ENCODE results near the gene CFAP52. TPM values are rescaled to one million over a fixed set of nuclear protein-coding genes. Genes with fewer than 3 reads are reported as not detected.
"Not testable (repeated sequence)": the region's sequence is repeated elsewhere in the genome, so short reads cannot be mapped to it uniquely, and the experiment has no call there.

Gene CFAP52
- total RNA-seq, 1 experiment from 2014 or later, result not detected

DNA sequence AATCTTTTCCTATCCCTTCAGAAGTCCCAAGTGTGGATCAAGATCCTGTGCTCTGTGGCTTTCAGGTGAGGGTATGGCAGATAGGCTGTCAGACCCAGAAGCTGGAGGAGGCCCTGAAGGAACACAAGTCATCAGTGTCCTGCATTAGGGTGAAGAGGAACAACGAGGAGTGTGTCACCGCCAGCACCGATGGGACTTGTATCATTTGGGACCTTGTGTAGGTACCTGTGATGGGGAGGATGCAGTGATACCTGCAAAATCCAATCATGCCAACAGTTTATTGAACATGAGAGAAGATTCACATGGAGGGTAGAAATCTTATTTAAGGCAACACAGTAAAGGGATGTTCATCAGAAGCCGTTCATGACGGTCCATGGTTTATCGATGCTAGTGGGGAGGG, 58.9 kb downstream of the CFAP52 start:
- DNase-seq (ENCODE audit: low read depth), result no peak
- in situ Hi-C loops (cut with HindIII; ENCODE audit: low pct_unique_long_range_greater_than_20kb, low sequenced_read_pairs), result no loop called here

DNA sequence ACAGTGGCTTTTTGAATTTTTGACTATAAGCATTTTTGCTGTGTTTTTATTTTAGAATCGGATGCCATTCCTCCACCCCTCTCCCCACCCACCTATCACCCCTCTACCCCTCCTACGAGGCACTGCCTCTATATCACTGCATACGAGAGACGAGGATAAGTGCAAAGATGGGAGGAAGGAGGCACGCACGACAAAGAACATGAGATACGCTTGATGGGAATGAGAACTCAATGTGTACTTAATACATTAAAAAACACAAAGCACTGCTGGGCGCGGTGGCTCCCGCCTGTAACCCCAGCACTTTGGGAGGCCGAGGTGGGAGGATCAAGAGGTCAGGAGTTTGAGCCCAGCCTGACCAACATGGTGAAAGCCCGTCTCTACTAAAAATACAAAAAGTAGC, 60.1 kb downstream of the CFAP52 start:
- DNase-seq (ENCODE audit: low read depth), result no peak

DNA sequence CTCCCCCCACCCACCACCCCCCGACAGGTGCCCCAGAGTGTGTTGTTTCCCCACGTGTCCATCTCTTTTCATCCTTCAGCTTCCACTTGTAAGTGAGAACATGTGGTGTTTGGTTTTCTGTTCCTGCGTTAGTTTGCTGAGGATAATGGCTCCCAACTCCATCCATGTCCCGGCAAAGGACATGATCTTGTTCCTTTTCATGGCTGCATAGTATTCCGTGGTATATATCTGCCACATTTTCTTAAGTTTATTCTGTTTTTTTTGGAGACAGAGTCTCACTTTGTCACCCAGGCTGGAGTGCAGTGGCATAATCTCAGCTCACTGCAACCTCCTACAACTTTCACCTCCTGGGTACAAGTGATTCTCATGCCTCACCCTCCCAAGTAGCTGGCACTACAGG, 63.9 kb downstream of the CFAP52 start:
- DNase-seq (ENCODE audit: low read depth); in situ Hi-C loops (cut with HindIII; ENCODE audit: low pct_unique_long_range_greater_than_20kb, low sequenced_read_pairs): not testable (repeated sequence)

More for the DNA sequence above, 60.1 kb downstream of the CFAP52 start:
- in situ Hi-C loops (cut with HindIII; ENCODE audit: low pct_unique_long_range_greater_than_20kb, low sequenced_read_pairs), result no loop called here

DNA sequence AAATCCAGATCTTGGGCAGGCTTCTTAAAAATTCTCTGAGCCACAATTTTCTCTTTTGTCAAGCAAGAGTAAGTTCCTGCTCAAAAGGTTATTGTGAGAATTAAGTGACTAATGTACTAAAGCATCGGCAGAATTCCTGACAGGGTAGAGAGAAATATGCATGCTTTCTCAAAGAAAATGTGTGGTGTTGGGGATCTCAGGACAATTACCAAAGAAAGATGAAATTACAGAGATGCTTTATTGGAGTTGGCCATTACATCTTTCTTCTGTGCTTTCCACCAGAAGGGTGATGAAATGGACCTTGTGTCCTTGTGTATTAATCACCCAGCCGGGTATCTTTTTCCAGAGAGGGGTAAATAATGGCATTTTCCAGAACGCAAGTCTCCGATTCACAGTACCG, 67.2 kb downstream of the CFAP52 start:
- DNase-seq (ENCODE audit: low read depth), result peak; percentile 3
- in situ Hi-C loops (cut with HindIII; ENCODE audit: low pct_unique_long_range_greater_than_20kb, low sequenced_read_pairs), result no loop called here

- in situ Hi-C loops (cut with HindIII; ENCODE audit: low pct_unique_long_range_greater_than_20kb, low sequenced_read_pairs), result no loop called here
- DNase-seq (ENCODE audit: low read depth), result peak; percentile 70
These were observed 68.7 kb downstream of the CFAP52 start, which contains the start of gene USP43 for GRCh38 chr17:9644910-9645751. TSS of gene USP43 (plus strand) at chr17:9645517. CDS start at chr17:9645633, 116 bp downstream.

- DNase-seq (ENCODE audit: low read depth), result peak; percentile 53
- in situ Hi-C loops (cut with HindIII; ENCODE audit: low pct_unique_long_range_greater_than_20kb, low sequenced_read_pairs), result no loop called here
These were observed 69.6 kb downstream of the CFAP52 start for GRCh38 chr17:9645851-9646545.

DNA sequence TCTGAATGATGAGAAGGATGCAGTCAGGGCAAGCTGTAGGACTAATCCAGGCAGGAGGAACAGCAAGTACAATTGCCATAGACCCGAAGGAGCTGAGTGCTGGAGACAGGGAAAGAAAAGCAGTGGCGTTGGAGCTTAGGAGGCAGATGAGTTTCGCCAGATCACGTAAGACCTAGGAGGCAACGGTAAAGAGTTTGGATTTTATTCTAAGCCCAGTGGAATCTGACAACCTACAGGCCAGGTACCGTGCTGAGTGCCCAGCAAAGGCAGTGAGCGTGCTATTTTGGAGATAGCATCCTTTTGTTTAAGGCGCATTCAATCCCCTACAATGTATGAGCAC, 70.1 kb downstream of the CFAP52 start:
- in situ Hi-C loops (cut with HindIII; ENCODE audit: low pct_unique_long_range_greater_than_20kb, low sequenced_read_pairs), result no loop called here
- no peak for DNase-seq (ENCODE audit: low read depth)

DNA sequence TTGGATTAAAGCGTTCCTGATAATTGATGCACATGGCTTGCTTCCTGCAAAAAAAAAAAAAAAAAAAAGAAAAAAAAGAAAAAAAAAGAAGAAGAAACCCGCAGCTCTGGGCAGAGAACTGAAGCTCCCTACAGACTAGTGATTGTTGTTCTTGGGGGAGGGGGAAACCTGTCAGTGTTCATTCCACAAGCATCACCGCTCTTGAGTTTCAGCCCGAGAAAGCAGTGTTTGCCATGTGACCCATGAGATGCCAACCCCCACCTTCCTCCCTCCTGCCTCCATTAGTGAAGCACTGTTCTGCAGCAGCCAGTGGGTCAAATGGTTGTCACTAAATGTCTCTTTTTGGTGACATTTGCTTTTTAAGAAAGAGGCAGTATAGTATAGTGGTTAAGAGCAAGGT, 70.6 kb downstream of the CFAP52 start:
- peak; percentile 34 for DNase-seq (ENCODE audit: low read depth)
- in situ Hi-C loops (cut with HindIII; ENCODE audit: low pct_unique_long_range_greater_than_20kb, low sequenced_read_pairs), result no loop called here

GRCh38 chr17:9648521-9649110, 72.2 kb downstream of the CFAP52 start:
- in situ Hi-C loops (cut with HindIII; ENCODE audit: low pct_unique_long_range_greater_than_20kb, low sequenced_read_pairs), result no loop called here
- DNase-seq (ENCODE audit: low read depth), result no peak

GRCh38 chr17:9658593-9659211, 82.3 kb downstream of the CFAP52 start:
- in situ Hi-C loops (cut with HindIII; ENCODE audit: low pct_unique_long_range_greater_than_20kb, low sequenced_read_pairs), result no loop called here
- no peak for DNase-seq (ENCODE audit: low read depth)

DNA sequence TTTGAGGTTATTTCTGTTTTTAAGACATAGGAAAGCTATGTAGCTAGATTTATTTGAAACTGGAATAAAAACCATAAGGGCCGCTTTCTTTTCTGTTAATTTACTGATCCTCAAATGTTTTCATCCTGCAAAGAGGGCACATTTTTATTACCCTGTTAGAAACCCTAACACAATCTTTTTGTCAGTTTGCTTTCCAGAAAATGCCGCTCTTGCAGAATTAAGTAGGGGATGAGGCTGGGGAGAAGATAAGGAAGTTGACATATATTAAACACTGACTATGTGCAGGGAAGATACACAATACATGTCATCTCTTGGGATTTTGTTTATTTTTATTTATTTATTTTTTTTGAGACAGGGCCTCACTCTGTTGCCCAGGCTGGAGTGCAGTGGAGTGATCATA, 84.6 kb downstream of the CFAP52 start:
- DNase-seq (ENCODE audit: low read depth), result no peak
- in situ Hi-C loops (cut with HindIII; ENCODE audit: low pct_unique_long_range_greater_than_20kb, low sequenced_read_pairs), result no loop called here

GRCh38 chr17:9663511-9663910, 87.1 kb downstream of the CFAP52 start:
- DNase-seq (ENCODE audit: low read depth); in situ Hi-C loops (cut with HindIII; ENCODE audit: low pct_unique_long_range_greater_than_20kb, low sequenced_read_pairs): not testable (repeated sequence)

GRCh38 chr17:9666461-9667050, 90.1 kb downstream of the CFAP52 start:
- in situ Hi-C loops (cut with HindIII; ENCODE audit: low pct_unique_long_range_greater_than_20kb, low sequenced_read_pairs), result no loop called here
- DNase-seq (ENCODE audit: low read depth), result no peak

DNA sequence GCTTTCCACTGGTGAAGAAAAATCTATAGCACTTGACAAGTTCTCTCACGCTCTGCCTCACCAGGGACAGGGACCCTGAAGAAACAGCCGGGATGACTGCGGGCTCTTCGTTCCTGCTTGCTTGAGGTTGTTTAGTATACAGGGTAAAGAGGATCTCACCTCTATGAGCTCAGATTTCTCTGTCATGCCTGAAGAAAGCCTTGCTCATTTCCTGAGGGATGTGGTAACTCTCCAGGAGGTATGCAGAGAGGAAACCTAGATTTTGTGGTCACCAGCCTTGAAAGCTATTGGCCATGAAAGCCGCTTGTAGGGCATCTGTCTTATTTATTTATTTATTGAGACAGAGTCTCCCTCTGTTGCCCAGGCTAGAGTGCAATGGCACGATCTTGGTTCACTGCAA, 92.1 kb downstream of the CFAP52 start:
- in situ Hi-C loops (cut with HindIII; ENCODE audit: low pct_unique_long_range_greater_than_20kb, low sequenced_read_pairs), result no loop called here
- DNase-seq (ENCODE audit: low read depth), result no peak

DNA sequence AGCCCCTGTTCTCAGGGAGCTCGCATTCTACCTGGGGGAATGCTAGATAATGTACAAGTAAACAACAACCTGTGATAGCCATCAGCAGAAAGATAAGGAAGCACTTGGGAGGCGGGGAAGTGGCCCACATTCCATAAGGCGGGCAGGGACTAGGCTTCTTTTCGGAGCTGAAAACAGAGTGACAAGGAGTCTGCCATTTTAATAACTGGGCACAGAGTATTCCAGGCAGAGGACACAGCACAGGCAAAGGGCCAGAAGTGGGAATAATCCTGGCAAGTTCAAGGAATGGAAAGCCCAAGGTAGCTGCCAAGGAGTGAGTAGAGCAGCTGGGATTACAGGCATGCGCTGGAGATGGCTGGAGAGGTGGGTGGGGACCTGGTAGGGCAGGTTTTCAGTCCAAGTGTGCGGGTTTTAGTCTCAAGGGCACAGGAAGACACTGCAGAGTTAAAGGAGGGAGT, 93.1 kb downstream of the CFAP52 start:
- in situ Hi-C loops (cut with HindIII; ENCODE audit: low pct_unique_long_range_greater_than_20kb, low sequenced_read_pairs), result no loop called here
- DNase-seq (ENCODE audit: low read depth), result no peak

DNA sequence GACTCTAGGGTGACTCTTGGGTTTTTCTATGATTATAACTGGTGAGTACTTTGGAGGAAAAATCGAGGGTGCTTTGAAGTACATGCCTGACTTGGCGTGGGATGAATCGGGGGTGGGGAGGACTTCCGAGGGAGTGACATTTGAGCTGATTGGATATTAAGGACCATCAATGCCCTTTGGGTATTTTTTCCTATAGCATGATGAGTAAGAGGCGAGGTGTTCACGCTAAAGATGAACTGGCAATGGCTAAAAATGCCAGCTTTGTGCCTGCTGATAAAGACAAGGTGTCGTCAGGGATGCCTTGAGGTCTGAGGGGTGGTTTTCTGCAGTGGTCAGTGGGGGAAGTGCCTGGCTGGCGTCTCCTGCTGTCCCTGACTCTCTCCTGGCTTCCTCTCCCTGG, 94.2 kb downstream of the CFAP52 start:
- in situ Hi-C loops (cut with HindIII; ENCODE audit: low pct_unique_long_range_greater_than_20kb, low sequenced_read_pairs), result no loop called here
- no peak for DNase-seq (ENCODE audit: low read depth)

GRCh38 chr17:9671559-9671958, 95.1 kb downstream of the CFAP52 start:
- in situ Hi-C loops (cut with HindIII; ENCODE audit: low pct_unique_long_range_greater_than_20kb, low sequenced_read_pairs), result no loop called here
- no peak for DNase-seq (ENCODE audit: low read depth)

- DNase-seq (ENCODE audit: low read depth), result no peak
- in situ Hi-C loops (cut with HindIII; ENCODE audit: low pct_unique_long_range_greater_than_20kb, low sequenced_read_pairs), result no loop called here
These were observed 95.8 kb downstream of the CFAP52 start for GRCh38 chr17:9672266-9672665.

Measured in Caki2 (cell line).